Kidney glomerular epithelial cell (primary cell): Measurements from ENCODE around the gene MALL.
A peak's percentile ranks its signal among the peaks of the same experiment; 100 is the strongest.
"Not testable (repeated sequence)": the region's sequence is repeated elsewhere in the genome, so short reads cannot be mapped to it uniquely, and the experiment has no call there.

Experiments
- DNase-seq: peaks from one replicate; lab custom pipeline; 2025; lab: John Stamatoyannopoulos, UW

MALL gene

DNA sequence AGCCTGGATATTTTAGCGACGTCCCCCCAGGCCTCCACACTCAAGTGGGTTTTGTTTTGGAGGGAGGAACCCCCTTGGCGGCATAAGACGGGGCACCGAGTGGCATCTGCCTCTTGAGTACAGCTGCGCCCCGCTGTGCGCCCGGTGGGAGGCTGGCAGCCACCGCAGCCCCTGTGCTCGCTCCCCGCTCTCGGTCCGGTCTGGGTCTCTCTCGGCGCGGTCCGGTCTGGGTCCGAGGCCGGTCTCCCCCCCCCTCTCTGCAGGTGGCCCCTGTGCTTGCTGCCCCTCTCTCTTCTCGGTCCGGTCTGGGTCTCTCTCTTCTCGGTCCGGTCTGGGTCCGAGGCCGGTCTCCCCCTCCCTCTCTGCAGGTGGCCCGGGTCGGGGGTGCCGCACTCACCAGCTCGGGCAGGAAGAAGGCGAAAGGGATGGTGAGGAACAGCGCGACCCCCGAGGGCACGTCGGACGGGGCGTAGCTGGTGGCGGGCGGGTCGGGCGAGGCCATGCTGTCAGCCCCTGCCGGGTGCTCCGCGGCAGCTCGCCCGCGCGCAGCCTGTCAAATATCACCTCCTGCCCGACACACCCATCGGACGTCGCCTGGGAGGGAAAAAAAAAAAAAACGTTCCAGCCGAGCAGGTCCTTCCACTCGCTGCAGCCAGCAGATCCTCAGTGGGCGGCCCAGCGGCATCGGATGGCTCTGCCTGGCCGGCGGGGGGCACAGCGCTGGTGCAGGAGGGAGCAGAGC lies at the start of gene MALL:
MALL (minus strand) TSS at position 532 of the 742 bp plus-strand sequence; CDS start at position 502, 30 bp downstream.
- DNase-seq = peak; percentile 28

DNA sequence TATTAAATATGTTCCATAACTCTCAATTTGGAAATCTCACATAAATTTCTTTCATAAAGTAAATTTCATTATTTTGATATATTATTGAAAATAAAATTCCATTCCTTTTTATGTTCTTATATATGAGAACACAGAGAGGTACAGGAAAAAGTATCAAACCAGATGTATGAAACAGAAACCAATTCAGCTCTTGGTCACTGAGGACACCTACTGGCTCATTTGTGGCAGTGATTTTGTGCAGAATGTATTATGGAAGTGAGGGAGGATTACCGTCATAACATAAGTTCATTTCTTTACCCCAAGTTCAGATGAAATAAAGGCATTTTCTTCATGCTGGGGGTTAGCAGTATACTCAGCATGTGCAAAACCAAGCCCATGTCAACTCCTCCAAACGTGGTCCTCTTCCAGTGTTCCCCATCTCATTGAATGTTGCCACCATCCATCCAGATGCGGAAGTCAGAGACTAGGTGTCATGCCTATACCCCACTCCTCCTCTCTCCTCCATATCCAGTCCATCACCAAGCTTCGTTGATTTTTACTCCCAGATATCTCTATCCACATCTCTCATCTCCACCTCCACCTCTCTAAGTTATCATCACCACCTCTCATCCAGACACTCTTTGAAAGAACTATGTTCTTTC lies 41.7 kb upstream of the MALL start:
- DNase-seq = peak; percentile 68

- not testable (repeated sequence) for DNase-seq
Measured at GRCh38 chr2:110154828-110155227, 39.2 kb upstream of the MALL start.

DNA sequence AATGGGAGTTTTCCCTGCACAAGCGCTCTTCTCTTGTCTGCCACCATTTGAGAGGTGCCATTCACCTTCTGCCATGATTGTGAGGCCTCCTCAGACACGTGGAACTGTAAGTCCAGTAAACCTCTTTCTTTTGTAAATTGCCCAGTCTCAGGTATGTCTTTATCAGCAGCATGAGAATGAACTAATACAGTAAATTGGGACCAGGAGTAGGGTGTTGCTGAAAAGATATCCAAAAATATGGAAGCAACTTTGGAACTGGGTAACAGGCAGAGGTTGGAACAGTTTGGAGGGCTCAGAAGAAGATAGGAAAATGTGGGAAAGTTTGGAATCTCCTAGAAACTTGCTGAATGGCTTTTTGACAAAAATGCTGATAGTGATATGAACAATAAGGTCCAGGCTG lies 38.6 kb upstream of the MALL start:
- not testable (repeated sequence) for DNase-seq

DNA sequence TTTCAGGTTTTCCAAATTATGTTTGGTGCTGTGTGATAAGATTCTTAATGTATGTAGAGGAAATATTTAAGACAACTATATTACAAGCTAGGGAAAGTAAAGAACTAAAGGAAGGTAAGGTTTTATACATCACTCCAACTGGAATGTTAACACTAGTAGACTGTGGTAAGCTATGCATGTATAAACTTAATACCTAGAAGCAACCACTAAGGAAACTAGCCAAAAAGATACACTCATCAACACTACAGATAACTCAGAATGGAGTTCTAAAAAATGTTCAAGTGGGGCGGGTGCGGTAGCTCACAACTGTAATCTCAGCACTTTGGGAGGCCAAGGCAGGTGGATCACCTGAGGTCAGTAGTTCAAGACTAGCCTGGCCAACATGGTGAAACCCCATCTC lies 37.8 kb upstream of the MALL start:
- DNase-seq = no peak

DNA sequence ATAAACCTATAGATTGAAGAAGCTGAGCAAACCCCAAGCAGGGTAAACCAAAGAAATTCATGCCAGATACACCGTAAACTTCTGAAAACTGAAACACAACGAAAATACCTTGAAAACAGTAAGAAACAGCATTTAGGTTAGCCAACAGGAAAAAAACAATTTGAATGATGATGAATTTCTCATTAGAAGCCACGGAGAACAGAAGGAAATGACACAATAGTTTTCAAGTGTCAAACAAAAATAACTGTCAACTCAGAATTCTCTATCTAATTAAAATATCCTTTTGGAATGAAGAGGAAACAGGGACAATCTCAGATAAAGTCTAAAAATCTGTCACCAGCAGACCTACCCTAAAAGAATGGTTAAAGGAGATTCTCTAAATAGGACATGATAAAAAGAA lies 37.3 kb upstream of the MALL start:
- no peak for DNase-seq

GRCh38 chr2:110149330-110150220 lies 34.0 kb upstream of the MALL start:
- peak; percentile 27 for DNase-seq

DNA sequence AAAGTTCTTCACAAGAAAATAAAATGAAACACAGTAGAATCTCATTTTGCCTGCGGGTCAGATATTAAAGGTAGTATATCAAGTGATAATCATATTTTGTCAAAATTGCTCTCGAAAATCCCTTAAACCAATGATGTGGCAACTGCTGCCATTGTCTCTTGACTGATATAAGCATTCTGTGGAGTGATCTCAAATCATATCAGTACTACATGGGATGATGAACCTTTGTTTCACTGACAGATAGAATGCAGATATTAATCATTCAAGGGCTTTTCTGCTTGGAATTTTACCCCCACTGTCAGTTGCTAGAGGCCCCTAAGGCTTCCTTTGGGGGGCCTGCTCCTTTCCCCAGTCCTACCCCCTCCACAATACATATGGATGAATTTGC lies 31.3 kb upstream of the MALL start:
- no peak for DNase-seq

DNA sequence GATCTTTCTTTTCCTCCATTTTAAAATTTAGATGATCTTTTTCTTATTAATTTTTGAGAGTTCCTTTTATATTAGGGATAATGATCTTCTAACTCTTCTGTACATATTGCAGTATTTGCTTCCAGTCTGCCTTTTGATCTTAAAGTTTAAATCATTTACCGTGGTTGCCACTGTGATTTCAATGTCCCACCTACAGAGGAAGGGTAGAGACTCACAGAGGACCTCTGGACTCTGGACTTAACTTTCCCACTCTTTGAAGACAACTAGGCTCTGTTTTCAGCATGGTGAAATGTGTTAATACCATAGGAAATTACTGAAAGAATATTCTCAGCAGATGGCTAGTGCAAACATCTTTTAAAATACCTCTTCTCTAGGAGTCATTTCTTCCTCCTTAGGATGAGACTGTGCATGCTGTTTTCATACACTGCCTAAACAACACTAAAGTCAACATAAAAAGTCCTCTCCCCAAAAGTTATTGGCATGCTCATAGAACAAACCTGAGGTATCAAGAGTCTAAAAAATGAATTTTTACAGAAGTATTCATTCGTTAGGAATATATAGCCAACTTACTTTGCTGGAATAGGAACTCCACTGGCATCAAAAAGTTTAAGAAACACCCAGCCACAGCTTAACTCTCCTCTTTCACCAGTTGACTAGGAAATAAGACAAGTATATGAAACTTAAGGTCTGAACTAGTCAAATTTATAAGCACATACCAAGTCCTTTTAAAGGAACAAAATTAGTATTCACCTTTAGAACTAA lies 30.7 kb upstream of the MALL start:
- no peak for DNase-seq

DNA sequence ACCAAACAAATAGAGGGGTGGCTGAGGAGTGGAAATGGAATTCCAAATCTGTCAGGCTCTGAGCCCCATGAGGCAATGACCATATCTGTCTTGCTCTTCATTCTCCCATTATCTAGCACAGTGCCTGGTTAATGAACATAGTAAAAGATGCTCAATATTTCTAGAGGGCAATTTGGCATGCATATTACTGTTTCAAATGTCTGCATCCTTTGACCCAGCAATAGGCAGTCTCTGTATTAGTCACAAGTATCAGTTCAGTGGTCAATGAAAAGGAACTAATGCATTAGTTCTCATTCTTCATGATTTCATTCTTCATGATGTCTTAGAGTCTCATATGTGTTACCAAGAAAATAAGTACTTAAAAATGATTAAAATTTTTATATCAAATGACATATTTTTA lies 28.4 kb upstream of the MALL start:
- DNase-seq = no peak

DNA sequence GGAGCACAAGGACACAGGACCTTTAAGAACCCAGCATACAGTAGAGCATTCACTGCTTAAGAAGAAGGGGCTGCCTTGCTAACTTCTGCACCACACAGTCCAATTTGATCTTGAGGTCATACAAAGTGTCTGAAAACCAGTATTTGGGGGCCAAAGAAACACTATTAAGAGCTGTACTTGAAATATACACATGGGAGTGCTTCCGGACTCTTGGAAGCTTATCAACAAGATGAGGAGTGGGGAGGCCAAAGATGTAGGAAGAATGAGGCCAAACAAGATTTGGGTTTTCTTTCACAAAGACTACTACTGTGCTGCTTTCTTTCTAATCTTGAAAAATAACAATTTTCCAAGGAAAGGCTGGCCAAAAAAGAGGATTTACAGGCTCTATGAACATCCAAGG lies 24.8 kb upstream of the MALL start:
- no peak for DNase-seq

DNA sequence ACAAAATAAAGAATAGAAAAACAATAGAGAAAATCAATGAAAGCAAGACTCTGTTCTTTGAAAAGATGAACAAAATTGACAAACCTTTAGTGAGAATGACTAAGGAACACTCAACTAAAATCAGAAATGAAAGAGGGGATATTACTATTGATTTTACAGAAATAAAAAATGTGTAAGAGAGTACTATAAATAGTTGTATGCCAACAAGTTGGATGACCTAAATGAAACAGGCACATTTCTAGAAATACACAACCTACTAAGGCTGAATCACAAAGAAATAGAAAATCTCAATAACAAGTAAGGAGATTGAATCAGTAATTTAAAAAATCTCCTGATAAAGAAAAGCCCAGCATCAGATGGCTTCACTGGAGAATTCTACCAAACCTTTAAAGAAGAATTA lies 18.4 kb upstream of the MALL start:
- no peak for DNase-seq

DNA sequence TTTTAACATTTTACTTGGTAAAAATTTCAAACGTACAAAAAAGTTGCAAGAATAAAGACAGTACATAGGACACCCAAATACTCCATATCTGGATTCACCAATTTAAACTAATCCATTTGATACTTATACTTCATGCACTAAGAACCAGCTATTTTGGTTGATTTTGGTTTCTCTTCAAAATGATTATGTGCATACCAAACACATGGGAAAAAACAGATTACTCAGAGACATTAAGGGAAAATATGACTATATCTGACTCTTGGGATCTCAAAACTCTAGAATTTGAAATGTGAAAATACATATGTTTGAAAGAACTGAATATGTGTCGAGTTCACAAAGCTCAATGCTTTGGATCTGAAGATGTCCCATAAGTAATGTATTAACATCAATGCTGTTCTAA lies 15.5 kb upstream of the MALL start:
- no peak for DNase-seq

GRCh38 chr2:110130757-110131156 lies 15.1 kb upstream of the MALL start:
- DNase-seq = no peak

- no peak for DNase-seq
Measured at GRCh38 chr2:110126906-110127305, 11.3 kb upstream of the MALL start.

DNA sequence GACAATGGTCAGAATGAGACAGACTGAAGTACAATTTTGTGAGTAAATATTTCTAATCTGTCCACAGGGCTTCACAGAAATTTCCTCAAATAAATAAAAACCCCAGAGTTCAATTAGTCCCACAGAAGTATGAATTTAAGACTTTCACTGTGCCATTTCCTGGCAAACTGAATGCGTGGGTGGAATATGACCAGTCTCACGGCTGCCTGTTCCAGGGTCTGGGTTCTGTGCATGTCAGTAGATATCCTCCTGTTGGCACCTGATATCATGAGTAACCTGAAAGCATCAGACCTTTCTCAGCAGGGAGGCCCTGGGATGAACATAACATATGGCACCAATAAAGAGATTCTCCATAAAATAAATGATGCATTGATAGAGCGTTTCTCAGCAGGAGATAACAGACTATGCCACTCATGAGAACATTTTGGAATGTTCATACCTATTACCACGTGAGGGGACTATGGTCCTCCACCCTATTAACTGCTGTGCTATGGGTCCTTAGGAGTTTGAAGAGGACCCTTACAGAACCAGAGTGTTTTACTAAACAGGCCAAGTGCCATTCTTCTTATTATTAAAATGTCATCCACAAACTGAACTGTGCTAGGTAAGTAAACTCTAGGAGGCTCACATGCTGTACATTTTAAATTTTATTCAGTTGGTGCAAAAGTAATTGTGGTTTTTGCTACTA lies 10.6 kb upstream of the MALL start:
- DNase-seq = no peak

DNA sequence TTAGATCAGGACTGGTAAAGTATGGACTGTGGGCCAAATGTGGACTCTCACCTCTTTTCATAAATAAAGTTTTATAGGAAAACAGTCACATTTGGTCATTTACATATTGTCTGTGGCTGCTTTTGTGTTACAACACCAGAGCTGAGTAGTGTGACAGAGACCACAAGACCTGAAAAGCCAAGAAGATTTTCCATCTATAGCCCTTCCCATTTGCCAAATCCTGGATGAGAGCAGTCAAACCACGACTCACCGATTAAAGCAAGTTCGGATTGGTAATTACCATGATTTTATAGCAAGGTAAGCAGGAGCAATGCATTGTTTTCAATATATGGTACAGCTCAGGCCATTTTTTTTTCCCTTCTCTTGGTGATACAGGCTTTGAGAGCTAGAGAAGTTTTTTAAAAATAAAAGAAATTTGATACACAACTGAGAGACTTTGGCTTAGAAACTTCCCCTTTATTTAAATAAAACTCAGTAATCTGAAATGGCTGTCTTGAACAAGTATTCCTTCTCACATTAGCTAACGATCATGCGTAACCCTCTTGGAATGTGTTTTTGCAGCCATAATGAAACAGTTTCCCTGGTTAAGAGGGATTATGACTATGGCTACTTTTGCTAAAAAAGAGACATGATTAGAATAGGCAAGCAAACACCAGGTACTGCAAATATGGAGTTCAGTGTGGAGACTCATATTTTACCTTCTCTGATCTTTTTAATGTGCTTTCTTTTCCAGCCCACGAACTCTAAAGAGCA lies 9.5 kb upstream of the MALL start:
- no peak for DNase-seq

GRCh38 chr2:110124038-110124825 lies 8.6 kb upstream of the MALL start:
- no peak for DNase-seq

DNA sequence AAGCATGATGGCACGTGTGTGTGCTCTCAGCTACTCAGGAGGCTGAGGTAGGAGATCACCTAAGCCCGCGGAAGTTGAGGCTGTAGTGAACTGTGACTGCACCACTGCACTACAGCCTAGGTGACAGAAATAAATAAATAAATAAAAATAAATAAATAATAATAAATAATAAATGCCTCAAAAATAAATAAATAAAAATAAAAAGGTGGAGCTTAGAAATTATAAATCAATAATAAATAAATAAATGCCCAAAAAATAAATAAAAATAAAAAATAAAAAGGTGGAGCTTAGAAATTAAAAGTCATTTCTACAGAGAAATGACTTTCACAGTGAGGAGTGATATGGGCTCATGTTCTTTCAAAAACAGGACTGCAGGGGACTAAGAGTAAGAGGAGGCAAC lies 6.0 kb upstream of the MALL start:
- no peak for DNase-seq

DNA sequence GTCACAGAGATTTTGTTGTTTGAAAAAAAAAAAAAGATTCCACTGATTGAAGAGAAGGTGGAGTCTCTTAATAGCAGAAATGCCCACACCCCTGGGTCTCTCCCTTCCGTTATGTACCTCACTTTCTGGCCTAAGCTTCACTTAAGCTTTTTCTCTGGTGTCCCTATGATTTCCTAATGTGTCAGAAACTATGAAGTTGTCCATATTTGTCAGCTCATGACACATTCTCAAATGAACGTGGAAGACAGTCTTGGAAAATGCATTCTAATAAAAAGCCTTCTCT lies 5.4 kb upstream of the MALL start:
- no peak for DNase-seq
